ENCODE data around the gene GIPC2. TPM values are rescaled to one million over a fixed set of nuclear protein-coding genes. Genes with fewer than 3 reads are reported as not detected.
"Not testable (repeated sequence)": the region's sequence is repeated elsewhere in the genome, so short reads cannot be mapped to it uniquely, and the experiment has no call there.

The GIPC2 gene
- polyA plus RNA-seq, 2 of the 4 experiments (the other 2 are of a cell fraction): 0.06 TPM; not detected in 1

DNA sequence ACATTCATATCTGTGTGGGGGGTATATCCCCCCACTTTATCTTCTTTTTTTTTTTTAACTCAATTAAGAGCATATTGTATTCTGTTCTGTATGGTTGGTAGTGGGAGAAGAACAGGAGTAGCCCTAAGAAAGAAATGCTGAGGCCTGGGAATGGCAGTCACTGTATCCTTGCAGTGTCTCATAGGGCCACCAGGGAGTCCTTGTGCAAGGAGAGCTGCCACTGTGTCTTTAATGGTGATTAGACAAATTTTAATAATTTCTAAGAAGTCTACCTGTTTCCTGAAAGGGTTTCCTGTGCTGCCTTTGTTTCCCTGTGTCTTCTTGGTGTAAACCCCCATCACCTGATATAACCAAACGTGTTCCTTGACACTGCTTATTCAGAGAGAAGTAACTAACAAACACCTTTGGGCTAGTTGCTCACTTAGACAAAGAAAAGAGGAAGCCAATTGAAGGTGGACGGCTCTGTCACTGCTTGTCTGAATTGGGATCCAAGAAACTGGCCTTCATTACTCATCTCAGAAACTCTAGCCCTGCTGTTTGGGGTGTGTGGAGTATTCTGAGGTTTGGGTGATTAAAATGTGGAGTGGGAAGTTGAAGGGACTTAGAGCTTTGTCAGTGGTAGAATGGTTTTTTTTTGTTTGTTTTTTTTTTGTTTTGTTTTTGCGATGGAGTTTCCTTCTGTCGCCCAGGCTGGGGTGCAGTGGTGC, 15.2 kb downstream of the GIPC2 start:
- no peak overlapping the region for H3K4me3 ChIP-seq
- H3K4me2 ChIP-seq: no peak overlapping the region
- POLR2A ChIA-PET: no interaction called here
- no peaks in the 10 kb centered on the region for H3K4me1 ChIP-seq
- 79% methylated on average over 4 of the region's 4 CpGs for WGBS (ENCODE audit: missing lambda C conversion rate)
- no peak for TF ChIP-seq BHLHE40 (IDR thresholded peaks at IDR 0.05; ENCODE audit: low read depth, low read length)
- TF ChIP-seq, protein P1, sequence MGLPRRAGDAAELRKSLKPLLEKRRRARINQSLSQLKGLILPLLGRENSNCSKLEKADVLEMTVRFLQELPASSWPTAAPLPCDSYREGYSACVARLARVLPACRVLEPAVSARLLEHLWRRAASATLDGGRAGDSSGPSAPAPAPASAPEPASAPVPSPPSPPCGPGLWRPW (IDR thresholded peaks at IDR 0.05): no peak
- TF ChIP-seq MAZ (IDR thresholded peaks at IDR 0.05; ENCODE audit: borderline replicate concordance, low read depth, low read length): no peak
- no peak for TF ChIP-seq EP300 (IDR thresholded peaks at IDR 0.05)
- TF ChIP-seq POLR2AphosphoS2 (conservative IDR thresholded peaks at IDR 0.05; ENCODE audit: low read length): no peak
- no peak for TF ChIP-seq EHMT2 (IDR thresholded peaks at IDR 0.05; ENCODE audit: low read depth)
- no peak for TF ChIP-seq HOXB5 (CRISPR knock-in tag; IDR thresholded peaks at IDR 0.05)
- TF ChIP-seq, protein P2, sequence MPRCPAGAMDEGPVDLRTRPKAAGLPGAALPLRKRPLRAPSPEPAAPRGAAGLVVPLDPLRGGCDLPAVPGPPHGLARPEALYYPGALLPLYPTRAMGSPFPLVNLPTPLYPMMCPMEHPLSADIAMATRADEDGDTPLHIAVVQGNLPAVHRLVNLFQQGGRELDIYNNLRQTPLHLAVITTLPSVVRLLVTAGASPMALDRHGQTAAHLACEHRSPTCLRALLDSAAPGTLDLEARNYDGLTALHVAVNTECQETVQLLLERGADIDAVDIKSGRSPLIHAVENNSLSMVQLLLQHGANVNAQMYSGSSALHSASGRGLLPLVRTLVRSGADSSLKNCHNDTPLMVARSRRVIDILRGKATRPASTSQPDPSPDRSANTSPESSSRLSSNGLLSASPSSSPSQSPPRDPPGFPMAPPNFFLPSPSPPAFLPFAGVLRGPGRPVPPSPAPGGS (IDR thresholded peaks at IDR 0.05): no peak
- no peaks in the 10 kb centered on the region for H3K9me3 ChIP-seq
- FAIRE-seq (no peak), ATAC-seq (peak in 1 of 2 experiments; percentile 65; a peak in 2 of 6 replicates), DNase-seq (ENCODE audit: low read depth in 1 of 2, low spot score in 1 of 2) (no peak)
- H3K27ac ChIP-seq: 0 out of 6 replicates have a peak overlapping the region, but pooled peaks of 1 of the 2 experiments have one; percentile 25
- CTCF ChIA-PET: no interaction called here

DNA sequence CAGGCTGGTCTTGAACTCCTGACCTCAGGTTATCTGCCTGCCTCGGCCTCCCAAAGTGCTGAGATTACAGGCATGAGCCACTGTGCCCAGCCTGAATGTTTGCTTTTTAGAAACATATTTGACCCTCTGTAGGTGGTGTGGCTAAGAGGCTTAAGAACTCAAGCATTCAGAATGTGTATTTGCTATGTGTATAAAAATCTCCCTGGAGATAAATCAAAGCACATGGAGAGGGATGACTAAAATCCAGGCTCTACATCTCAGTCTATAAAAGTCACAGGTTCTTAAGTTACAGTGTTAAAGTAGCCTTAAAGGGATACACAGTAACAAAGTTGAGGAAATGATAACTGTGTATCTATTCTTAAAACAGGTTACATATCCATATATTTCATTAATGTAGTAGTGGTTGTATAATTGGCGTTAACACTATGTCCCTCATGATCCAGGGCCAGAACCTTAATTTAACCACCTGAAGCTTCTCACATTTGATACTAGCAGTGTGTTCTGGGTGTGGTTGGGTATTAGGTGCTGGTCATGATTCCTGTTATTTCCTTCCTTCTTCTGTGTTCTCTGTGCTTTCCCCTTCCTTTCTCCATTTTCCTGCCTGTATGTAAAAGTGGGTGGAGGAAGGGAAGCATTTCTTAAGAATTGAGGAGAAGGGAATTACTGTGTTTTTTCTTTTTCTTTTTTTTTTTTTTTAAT, 16.2 kb downstream of the GIPC2 start:
- no peak overlapping the region for H3K4me3 ChIP-seq
- WGBS (ENCODE audit: missing lambda C conversion rate): 48% methylated on average over 2 of the region's 2 CpGs
- no peak for FAIRE-seq
- no peak overlapping the region for H3K27ac ChIP-seq
- peak; percentile 50 to 68 for ATAC-seq
- DNase-seq (ENCODE audit: low read depth in 1 of 2, low spot score in 1 of 2): peak in 1 of 2 experiments; percentile 36
- POLR2A ChIA-PET: no interaction called here
- no peaks in the 10 kb centered on the region for H3K9me3 ChIP-seq
- TF ChIP-seq KDM5A (IDR thresholded peaks at IDR 0.05): no peak
- TF ChIP-seq SMC3 (IDR thresholded peaks at IDR 0.05): no peak
- no peak for TF ChIP-seq KDM1A (IDR thresholded peaks at IDR 0.05; ENCODE audit: low read depth)
- TF ChIP-seq ZC3H11A (IDR thresholded peaks at IDR 0.05): no peak
- H3K4me2 ChIP-seq: no peak overlapping the region
- CTCF ChIA-PET: no interaction called here
- H3K4me1 ChIP-seq: no peaks in the 10 kb centered on the region

DNA sequence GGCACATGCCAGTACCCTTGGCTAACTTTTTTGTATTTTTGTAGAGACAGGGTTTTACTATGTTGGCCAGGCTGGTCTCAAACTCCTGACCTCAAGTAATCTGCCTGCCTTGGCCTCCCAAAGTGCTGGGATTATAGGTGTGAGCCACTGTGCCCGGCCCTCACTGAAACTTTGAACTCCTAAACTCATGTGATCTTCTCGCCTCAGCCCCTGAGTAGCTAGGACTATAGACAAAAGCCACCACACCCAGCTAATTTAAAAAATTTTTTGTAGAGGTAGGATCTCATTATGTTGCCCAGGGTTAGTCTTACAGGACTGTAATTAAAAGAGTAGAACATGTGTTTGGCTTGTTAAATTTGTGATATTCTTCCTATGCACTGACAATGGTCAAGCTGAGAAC, 19.1 kb downstream of the GIPC2 start:
- ATAC-seq; H3K27ac ChIP-seq; POLR2A ChIA-PET; H3K4me3 ChIP-seq; DNase-seq (ENCODE audit: low read depth in 1 of 2, low spot score in 1 of 2); H3K9me3 ChIP-seq; H3K4me1 ChIP-seq; H3K4me2 ChIP-seq; FAIRE-seq: not testable (repeated sequence)
- CTCF ChIA-PET: interaction anchor here (0.6 kb wide), 1 partner anchor 9 kb away, joined by 4 read pairs; no protein-coding TSS in a partner anchor
- 42% methylated on average over 2 of the region's 2 CpGs for WGBS (ENCODE audit: missing lambda C conversion rate)

DNA sequence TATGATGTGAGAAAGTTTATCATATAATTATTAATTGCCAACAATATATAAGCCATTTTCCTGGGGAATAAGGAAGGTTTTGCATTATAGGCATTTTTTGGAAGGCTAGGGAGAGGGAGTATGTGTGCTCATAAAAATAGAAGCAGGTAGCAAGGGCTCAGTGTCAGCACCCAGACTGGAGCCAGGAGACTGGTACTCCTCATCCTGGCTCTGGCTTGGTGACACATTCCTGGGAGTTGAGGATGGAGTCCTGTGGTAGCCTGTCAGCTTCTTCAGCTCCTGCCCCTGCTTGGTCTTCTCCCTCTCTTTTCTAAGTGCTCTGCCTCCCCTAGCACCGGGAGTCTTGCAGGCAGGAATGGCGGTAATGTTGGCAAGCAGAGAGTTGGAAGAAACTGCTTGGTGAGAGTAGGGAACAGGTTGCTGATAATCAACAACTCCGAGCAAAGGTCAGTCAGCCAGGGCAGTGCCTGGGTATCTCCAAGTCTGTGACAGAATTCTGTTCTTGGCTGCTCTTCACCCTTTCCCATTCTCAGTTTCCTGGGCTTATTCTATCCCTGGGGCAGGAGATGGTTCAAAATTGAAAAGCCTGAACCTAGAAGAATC, 23.0 kb downstream of the GIPC2 start:
- FAIRE-seq (no peak), DNase-seq (ENCODE audit: low read depth in 1 of 2, low spot score in 1 of 2) (no peak), ATAC-seq (no peak)
- Histone ChIP-seq H3K27ac (peak overlapping the region in 1 of 2 experiments; percentile 21; a peak in 1 of 6 replicates), H3K4me1 (peaks cover 21% of the 10 kb centered on the region), H3K9me3 (no peaks in the 10 kb centered on the region), H3K4me3 (no peak overlapping the region), H3K4me2 (peak overlapping the region; percentile 12; the same call in 1 of the 3 replicates)
- ChIA-PET CTCF (no interaction called here), POLR2A (no interaction called here)
- 52% methylated on average over 3 of the region's 3 CpGs for WGBS (ENCODE audit: missing lambda C conversion rate)
- no peak for TF ChIP-seq ZNF302 (CRISPR knock-in tag; IDR thresholded peaks at IDR 0.05)
- no peak for TF ChIP-seq TP53 (CRISPR knock-in tag; IDR thresholded peaks at IDR 0.05)
- TF ChIP-seq, protein P3, sequence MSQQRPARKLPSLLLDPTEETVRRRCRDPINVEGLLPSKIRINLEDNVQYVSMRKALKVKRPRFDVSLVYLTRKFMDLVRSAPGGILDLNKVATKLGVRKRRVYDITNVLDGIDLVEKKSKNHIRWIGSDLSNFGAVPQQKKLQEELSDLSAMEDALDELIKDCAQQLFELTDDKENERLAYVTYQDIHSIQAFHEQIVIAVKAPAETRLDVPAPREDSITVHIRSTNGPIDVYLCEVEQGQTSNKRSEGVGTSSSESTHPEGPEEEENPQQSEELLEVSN (IDR thresholded peaks at IDR 0.05; ENCODE audit: borderline replicate concordance, low read depth): no peak
- no peak for TF ChIP-seq MYC (IDR thresholded peaks at IDR 0.05; ENCODE audit: borderline replicate concordance, low read length)
- TF ChIP-seq GATA3 (IDR thresholded peaks at IDR 0.05; ENCODE audit: borderline replicate concordance): no peak
- TF ChIP-seq CBX8 (IDR thresholded peaks at IDR 0.05): no peak
- TF ChIP-seq KDM1A (IDR thresholded peaks at IDR 0.05; ENCODE audit: low read depth): no peak
- TF ChIP-seq, protein P4, sequence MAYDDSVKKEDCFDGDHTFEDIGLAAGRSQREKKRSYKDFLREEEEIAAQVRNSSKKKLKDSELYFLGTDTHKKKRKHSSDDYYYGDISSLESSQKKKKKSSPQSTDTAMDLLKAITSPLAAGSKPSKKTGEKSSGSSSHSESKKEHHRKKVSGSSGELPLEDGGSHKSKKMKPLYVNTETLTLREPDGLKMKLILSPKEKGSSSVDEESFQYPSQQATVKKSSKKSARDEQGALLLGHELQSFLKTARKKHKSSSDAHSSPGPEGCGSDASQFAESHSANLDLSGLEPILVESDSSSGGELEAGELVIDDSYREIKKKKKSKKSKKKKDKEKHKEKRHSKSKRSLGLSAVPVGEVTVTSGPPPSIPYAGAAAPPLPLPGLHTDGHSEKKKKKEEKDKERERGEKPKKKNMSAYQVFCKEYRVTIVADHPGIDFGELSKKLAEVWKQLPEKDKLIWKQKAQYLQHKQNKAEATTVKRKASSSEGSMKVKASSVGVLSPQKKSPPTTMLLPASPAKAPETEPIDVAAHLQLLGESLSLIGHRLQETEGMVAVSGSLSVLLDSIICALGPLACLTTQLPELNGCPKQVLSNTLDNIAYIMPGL (CRISPR knock-in tag; IDR thresholded peaks at IDR 0.05; ENCODE audit: borderline replicate concordance): no peak
- TF ChIP-seq TFCP2L1 (CRISPR knock-in tag; IDR thresholded peaks at IDR 0.05): no peak
- TF ChIP-seq FOSB (CRISPR knock-in tag; IDR thresholded peaks at IDR 0.05): no peak
- no peak for TF ChIP-seq RARB (CRISPR knock-in tag; IDR thresholded peaks at IDR 0.05)
- no peak for TF ChIP-seq NFE2L2 (conservative IDR thresholded peaks at IDR 0.05; ENCODE audit: low read length)
- TF ChIP-seq CHD2 (IDR thresholded peaks at IDR 0.05; ENCODE audit: low read length, partially characterized antibody): no peak
- TF ChIP-seq EHF (CRISPR knock-in tag; IDR thresholded peaks at IDR 0.05): no peak
- TF ChIP-seq ESRRA (IDR thresholded peaks at IDR 0.05; ENCODE audit: borderline replicate concordance, low read length): no peak
